NB4 (cell line): ENCODE results near the gene IFNA6.

Experiments used
- DNase-seq: peaks from one replicate; pipeline ENCODE4 v3.0.0; 2010; ENCODE audit warnings: low read depth
- H3K4me3 ChIP-seq: one replicate; pipeline ENCODE4 v1.5.1; 2011; ENCODE audit warnings: mild to moderate bottlenecking, low read depth, low read length, moderate library complexity
- MYC ChIP-seq: IDR thresholded peaks from 2 replicates; pipeline ENCODE4 v1.6.1; 2011; ENCODE audit warnings: low read depth, low read length
- POLR2A ChIP-seq: IDR thresholded peaks from 2 replicates; pipeline ENCODE4 v1.6.1; 2011; ENCODE audit warnings: mild to moderate bottlenecking; ENCODE audit not compliant: insufficient read length; ENCODE audit errors: extremely low read depth
- TF ChIP-seq, protein P1 (sequence below): IDR thresholded peaks from 2 replicates; pipeline ENCODE4 v1.6.1; 2011; ENCODE audit warnings: low read depth, low read length
- TF ChIP-seq, protein P2 (sequence below): IDR thresholded peaks from one replicate; pipeline ENCODE4 v1.5.1; 2012; ENCODE audit warnings: low read depth, low read length

Gene IFNA6

DNA sequence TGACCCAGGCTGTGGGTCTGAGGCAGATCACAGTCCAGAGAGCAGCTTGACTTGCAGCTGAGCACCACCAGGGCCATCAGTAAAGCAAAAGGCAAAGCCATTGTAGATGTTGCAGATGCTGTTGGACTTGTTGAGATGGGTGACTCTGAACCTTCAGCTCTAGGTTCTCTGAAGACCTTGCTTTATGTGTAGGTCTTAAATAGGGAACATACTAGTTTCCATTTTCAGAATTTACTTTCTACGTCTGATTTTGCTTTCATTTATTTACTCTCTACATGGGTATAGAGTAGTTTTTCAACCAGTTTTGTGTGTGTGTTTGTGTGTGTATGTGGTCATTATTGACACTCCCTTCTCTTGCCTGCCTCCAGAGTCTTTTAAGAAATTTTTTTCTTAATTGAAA is at the start of gene IFNA6:
Gene IFNA6, minus strand, starts transcription at position 101 of the 400 bp plus-strand sequence. Its CDS starts 0 bp downstream, at position 101.
- TF ChIP-seq POLR2A (no peak), MYC (no peak)
- TF ChIP-seq, protein P1, sequence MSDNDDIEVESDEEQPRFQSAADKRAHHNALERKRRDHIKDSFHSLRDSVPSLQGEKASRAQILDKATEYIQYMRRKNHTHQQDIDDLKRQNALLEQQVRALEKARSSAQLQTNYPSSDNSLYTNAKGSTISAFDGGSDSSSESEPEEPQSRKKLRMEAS: no peak
- TF ChIP-seq, protein P2, sequence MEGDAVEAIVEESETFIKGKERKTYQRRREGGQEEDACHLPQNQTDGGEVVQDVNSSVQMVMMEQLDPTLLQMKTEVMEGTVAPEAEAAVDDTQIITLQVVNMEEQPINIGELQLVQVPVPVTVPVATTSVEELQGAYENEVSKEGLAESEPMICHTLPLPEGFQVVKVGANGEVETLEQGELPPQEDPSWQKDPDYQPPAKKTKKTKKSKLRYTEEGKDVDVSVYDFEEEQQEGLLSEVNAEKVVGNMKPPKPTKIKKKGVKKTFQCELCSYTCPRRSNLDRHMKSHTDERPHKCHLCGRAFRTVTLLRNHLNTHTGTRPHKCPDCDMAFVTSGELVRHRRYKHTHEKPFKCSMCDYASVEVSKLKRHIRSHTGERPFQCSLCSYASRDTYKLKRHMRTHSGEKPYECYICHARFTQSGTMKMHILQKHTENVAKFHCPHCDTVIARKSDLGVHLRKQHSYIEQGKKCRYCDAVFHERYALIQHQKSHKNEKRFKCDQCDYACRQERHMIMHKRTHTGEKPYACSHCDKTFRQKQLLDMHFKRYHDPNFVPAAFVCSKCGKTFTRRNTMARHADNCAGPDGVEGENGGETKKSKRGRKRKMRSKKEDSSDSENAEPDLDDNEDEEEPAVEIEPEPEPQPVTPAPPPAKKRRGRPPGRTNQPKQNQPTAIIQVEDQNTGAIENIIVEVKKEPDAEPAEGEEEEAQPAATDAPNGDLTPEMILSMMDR: no peak
- H3K4me3 ChIP-seq: no peak within 1 kb of the TSS
- DNase-seq: no peak

DNA sequence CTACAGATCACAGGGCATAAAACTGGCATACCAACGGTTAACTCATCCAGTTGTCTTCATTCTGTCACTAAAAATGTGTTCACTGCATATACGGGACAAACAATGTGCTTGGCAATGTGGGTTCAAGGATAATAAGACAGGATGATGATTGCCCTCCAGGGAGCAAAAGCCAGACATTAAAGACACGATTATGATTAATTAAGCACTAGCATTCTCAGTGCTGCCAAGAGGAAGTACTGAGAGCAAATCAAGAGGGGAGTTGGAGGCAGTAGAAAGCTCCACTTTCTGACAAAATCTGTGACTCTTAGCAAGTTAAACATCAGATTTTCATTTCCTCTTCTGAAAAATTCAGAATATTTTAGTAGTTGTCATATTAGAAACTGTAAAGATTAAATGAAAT is 49.3 kb upstream of the IFNA6 start:
- no peak for DNase-seq
- TF ChIP-seq POLR2A (no peak), MYC (no peak)
- TF ChIP-seq, protein P1: no peak
- TF ChIP-seq, protein P2: no peak

DNA sequence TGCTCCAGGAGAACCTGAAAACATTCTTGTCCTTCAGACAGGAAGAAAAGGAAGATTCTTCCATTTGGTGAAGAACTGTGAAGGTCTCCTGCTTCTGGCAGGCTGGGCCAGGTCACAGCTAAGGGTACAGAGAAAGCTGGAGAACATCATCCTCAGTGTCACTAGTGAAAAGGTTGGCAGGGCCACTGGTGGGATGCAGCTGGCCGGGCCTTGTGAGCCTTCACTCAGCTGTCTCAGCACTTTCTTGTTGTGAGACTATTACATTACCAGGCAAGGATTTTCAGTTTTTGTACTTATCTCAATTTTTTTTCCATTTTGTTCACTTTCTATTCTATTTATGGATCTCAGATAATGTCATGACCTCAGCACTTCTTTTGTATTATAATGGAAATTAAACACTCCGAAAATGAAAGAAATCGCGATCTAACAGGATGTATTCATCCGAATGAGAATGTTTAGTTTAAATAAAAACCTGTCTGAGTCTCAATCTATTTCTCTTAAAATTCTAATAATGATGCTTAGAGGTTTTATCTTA is 48.3 kb upstream of the IFNA6 start:
- no peak overlapping the region for H3K4me3 ChIP-seq
- DNase-seq: no peak
- TF ChIP-seq, protein P2: no peak
- TF ChIP-seq, protein P1: no peak
- TF ChIP-seq MYC (no peak), POLR2A (no peak)

More for the DNA sequence above, 49.3 kb upstream of the IFNA6 start:
- H3K4me3 ChIP-seq: no peak overlapping the region

DNA sequence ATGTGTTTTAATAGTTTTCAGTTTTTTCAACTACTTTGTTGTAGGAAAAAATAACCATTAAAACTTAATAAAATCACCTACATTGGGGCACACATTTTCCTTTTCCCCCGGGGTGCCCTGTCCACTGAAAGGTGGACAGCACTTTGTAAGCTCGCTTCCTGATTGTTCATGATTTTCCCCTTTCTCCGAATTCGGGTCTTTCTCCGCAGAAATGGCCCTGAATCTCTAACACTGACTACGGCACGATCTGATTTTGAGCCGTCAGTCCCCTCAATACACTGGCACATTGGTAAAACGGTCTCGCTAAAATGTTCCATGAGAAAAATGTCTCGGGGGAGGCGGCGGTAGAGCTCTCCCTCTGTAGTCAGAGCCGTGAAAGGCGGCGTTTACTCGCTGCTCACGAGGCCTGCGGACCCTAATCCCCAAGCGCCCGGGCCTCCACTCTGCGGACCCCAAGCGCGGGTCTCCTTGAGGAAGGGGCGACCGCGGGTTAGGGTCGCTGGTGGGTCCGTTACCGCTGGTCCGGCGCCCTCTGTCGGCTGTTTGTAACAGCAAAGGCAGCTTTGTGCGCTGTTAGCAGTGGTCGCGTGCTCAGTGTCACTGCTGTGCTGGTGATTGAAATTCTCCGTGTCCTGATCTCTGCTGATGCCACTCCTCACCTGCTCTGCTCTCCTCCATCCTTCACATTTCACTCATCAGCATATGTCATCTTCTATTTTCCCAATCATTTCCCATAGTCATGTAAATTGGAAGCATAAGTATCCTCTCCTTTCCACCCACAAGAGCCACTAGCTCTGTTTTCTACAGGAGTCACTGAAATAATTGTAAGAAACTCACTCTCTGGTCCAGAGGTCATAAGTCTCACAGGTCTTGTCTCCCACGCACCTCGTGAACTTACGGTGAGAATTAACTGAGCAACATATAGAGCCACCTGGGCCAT is 45.4 kb upstream of the IFNA6 start:
- DNase-seq: peak; percentile 71
- TF ChIP-seq MYC: no peak
- TF ChIP-seq, protein P2: peak; percentile 96
- H3K4me3 ChIP-seq: peak overlapping the region; percentile 40

DNA sequence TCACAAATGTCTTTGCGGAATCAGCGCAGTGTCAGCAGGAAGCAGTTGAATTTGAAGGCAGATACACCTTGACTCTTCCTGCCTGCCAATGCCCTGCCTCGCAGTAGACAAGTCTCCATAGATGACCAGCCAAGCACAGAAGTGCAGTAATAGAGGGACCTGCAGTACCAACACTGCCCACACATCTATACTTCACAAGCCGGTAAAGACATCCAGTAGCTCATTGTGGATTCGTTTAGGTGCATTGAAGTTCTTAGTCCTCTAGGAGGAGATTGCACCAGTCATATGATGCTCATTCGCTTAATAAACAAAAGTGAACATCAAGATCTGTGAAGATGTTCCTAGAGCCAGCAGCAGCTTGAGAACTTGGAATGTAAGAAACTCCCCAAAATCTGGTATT is 41.6 kb upstream of the IFNA6 start:
- no peak overlapping the region for H3K4me3 ChIP-seq
- TF ChIP-seq, protein P2: peak; percentile 46
- TF ChIP-seq, protein P1: no peak
- TF ChIP-seq MYC: no peak
- peak; percentile 65 for DNase-seq
